Hematopoietic multipotent progenitor cell treated with erythropoietin and hydrocortisone succinate and interleukin-3 and kit ligand, for 6 days (in vitro differentiated cells): ENCODE data around the gene HOXB4.

Source experiments
- DNase-seq: peaks from one replicate; pipeline ENCODE4 v3.0.0-alpha.2; 2015

The HOXB4 gene

DNA sequence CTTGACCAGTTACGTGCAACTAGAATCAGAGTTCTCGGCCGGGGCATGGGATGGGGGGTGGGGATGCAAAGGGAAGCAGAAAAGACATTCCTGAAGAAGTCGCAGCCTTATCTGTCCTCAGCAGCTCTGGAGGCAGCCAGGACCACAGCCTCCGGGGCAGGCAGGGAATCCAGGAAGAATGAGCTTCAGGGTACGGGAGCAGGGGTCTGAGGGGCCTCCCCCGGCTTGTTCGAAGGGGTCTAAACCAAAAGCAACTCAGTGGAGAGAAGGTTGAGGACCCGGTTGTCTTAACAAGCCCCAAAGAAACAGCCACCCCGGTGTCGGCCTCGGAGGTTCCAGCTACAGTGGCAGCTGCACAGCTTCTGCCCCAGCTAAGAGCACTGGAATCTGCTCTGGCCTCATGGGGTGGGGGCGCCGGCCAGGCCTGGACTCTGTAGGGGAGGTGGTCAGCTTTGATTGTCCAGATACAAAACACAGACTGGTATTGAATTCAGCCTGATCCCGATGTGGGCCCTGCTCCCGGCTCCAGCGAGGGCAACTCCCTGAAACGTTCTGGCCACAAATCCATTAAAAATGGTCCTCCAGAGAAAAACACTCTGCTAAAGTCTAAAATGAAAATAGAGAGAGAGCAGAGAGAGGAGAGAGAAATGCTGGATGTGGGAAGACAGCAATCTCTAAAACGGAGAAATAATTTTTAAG, 7.7 kb downstream of the HOXB4 start:
- DNase-seq, result no peak

DNA sequence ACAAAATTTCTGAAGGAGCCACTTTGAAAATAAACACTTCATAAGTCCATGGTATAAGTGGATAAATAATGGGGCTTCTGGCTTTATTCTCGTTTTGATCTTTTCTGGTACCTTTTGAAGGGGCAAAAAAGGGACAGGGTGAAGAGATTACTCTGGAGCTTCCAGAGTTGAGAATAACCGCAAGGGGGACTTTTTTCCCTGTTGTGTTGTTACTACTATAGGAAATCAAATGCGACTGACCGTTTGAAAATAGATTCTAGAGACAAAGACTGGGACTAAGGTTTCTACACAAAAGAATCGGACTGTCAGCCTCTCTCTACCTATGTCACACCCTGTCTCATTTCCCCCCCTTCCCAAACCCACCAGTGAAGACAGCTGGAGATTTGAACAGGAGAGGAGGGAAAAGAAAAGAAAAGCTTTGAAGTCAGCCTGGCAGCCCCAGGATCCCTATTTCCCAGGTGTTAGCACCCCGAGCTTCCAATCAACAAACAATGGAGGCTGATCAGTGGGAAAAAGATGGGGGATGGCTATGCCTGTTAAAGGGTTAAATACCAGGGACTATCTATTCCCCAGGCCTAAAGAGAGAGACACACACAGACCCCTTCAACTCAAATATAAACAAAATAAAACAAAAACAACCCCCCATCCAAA, 8.4 kb downstream of the HOXB4 start:
- DNase-seq, result no peak

DNA sequence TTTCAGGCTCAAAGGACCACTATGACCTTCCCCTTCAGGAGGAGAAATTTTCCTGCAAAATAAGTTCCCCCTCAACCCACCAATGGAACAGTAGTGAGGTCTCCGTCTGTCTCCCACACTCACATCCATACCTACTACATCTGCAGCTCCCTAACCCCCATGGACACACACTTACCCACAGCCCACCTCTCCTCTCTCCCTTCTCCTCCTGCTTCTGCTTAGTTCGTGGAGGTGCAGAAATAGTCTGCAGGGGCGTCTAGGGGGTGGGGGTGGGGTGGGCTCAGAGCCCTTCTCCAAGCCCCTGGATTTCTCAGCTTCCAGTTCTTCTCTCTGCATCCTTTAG, 8.9 kb downstream of the HOXB4 start:
- DNase-seq, result no peak

DNA sequence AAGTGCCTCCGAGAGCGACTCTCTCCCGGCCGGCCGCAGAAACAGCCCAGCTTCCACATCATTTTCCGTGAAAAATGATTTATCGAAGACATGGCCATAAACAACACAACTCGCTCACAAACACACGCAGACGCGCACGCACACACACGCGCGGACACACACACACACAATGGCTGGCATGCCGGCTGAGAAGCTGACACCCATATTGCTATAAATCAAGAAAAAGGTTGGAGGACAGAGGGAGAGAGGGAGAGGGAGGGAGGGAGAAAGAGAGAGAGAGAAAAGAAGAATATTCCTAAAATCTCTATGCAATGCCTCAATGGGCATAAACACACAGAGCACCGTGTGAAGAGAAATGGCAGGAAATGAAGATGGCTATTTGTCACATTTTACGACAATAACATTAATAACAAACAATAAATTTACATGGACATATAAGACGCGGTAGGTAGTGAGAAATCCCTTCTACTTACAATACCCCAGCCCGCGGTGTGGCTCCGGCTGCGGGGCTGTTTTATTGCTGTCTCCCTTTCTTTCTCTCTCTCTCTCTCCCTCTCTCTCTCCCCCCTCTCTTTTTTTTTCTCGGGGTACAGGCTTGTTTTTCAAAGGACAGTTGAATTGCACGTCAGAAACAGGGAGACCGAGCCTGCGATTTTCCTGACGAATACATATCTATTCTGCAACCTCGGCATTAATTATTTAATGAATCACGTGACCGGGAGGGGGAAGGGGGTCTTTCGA, 9.5 kb downstream of the HOXB4 start:
- no peak for DNase-seq

DNA sequence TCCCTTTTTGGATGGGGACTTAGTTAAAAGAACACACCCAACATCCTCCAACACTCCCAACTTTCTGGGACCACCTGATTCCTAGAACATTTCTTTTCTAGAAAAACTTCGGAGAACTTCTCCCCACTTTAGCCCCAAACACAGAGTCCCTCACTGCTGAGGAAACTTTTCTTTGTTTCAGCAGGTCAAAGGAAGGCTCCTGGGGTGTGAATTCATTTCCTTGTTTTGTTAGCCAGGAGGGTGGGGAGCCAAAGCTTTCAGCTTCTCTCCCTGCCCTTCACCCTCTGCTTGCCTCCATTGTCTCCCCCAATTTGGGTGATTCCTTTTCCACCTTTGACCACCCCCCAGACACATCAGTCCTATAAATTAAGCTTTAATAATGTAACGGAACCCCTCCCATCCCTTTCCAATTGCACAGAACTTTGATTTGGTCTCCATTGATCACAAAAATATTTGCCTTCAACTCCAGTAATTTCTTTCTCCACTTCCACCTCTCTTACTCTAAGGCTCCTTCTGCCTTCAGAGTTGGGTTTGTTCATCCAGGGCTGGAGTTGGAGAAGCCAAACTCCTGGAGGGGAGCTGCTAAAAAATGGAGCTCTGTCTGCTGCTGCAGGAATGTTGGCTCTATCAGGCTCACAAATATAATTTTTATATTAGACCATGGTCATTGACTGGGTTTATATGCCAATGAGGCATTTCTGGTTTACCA, 10.3 kb downstream of the HOXB4 start:
- no peak for DNase-seq

DNA sequence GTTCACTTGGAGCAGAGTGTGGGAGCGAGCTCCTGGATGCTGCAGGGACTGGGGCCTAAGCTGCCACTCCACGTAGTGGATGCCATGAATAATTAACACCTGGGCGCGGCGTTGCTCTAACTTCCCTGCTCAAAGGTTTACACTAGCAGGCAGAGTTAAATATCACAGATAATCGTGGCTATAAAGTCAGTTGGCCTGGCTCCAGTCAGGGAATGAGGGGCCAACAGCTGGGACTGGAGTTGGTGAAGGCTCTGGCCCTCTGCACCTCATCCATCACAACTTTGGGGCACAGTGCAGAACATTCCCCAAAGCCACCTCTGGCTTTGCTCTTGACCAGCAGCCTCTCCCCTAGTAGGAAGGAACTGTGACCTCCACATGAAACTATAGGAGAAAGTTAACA, 10.9 kb downstream of the HOXB4 start:
- DNase-seq, result no peak

DNA sequence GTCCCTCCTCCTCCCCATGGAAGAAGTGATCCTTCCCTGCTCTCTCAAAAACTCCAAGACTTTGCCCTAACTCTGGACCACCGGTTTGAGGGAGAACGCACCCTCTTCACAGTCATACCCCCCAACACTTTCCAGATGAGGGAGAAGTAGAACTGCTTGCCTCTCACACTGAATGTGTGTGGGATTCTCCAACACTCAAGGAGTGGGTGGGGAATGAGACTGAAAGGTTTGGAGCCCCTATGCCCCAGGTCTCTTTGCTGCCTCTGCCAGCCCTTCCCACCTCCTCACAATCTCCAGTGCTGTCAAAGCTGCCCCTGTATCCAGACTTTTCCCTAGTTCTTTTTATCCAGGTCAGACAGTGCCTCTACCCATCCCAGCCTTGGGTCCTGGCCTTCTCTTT, 11.4 kb downstream of the HOXB4 start:
- no peak for DNase-seq

DNA sequence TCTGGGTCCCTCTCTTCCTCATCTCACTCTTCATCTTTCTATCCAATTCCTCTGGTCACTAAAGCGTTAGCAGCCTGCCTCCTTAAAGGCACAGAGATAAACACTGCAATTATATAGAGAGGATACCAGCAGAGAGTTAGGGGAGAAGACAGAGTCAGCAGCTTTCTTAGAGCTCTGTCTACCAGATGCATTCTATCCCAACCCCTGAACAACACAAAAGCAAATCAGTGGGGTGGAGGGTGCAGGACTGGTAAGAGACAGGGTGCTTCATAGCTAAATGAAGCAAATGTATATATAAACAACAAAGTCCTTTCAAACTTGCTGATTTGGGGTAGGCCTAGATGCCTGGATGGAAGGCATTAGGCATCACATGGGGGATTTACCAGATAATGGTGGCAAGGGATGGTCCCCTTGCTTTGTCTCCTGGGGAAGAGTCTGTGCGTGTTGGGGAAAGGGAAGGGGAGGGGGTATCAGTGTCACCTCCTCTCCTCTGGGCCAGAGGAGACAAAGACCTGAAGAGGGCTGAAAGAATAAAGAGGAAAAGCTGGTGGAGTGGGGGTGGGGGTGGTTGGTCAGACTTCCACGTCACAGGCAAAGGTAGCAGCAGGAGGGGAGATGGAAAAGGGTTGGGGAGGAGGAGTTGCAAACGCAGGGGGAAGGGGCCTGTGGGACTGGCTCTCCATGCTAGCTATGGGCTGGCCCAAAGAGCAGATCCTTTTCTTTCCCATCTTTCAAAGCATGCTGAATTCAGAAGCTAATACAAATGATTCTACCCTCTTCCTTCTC, 12.0 kb downstream of the HOXB4 start:
- DNase-seq, result no peak

DNA sequence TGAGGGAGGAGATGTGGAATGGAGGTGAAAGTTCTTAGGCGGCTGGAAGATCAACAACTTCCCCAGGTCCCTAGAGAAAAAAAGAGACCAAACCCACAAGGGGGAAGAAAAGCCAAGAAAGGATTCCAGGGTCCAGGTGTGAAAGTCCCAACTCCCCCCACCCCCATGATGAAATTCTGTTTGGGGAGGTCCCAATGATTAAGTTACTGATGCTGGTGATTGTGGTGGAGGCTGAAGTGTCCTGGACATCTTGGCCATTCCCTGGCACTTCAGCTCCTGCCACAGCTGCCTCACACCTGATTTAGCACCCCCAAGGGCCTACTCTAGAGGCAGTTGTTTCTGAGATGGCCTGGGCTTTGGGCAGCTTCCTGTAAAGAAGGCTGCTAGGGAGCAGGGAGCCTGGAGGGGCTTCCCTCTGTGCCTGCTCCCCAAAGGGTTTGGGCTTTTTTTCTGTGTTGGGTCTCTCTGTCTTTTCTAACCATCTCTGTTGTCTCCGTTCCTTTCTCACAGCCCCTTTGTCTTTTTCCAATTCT, 13.1 kb downstream of the HOXB4 start:
- DNase-seq, result no peak

DNA sequence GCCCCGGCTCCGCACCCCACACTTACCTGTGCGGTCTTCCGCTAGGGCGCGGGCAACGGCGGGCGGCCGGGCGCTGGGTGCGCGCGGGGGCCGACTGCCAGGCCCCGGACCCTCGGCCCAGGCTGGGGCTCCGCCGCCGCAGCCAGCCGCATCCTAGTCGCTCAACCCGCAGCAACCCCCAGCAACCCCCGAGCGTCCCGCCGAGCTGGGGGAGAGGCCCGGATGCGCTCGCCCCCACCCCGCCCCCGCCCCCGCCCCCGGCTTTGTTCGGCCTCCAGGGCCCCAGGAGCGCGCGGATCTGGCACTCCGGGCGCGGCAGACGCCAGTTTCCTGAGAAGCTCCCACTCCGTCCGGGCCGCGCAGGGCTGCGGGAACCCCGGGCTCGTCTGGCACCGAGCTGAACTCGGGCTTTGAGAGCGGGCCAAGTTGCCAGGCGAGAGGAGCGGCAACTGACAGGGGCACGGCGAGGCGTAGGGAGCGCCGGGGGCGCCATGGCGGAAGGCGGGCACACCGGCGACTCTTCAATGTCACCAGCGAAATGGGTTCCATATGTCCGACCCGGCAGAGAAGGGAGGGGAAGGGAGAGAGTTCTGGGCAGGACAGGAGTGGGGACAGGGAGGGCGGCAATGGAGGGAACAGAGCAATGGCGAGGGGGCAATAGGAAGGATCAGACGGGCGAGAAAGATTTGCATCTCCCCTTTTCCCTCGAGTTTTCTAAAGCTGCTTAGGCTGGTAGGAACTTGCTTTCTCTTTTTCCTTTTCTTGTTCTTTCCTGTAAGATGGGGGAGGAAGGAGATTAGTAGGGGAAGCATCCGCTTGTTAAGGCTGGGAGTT, 13.7 kb downstream of the HOXB4 start:
- DNase-seq, result no peak

DNA sequence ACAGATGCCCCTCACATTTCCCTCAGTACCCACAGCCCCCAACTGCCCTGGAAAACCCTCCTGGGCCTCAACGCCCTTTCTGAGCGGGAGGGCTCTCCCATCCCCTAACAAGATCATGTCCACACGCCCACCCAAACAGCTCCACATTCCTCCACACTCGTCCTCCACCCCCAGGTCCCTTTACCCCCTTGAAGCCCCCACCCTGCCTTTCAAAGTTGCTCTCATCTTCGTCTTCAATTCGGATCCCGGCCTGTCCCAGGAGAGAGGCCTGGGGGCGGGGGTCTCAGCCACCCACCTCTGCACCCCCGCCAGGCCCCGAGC, 14.3 kb downstream of the HOXB4 start:
- DNase-seq, result no peak

DNA sequence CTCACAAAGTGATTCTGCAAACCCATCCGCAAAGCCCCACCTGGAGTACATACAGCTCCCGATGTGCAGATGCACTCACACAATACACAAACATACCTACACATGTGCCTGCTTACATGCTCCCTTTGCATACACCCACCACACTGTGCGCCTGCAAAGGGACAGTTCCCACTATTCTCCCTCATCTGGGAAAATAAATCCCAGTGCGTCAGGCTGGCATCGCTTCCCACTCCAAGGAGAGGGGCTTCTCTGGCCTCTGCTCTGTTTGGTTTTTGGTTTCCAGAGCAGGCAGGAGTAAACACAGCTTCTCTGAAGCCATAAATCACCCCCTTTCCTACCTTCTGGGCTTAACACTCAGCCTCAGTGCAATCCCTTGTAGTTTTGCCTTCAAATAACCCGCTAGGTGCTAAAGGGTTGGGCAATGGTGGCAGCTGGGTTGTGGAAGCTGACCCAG, 14.7 kb downstream of the HOXB4 start:
- no peak for DNase-seq

DNA sequence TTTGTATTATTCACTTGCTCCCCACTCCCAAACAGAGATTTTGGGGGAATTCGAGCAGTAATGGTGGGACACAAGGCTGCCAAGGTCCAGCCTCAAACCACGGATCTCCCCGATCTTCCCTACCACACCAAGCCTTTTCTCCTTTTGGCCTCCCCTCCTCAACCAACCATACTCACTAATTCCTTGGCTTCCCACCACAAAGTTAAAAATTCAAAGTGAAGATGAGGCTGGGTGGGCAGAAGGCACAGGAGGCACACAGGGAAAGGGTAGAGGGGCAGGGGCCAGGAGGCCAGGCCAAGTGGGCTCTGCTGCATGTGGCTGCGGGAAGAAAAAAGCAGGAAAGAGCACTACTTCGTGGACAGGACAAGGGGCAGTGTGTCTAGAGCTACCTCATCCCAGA, 15.2 kb downstream of the HOXB4 start:
- DNase-seq, result no peak

DNA sequence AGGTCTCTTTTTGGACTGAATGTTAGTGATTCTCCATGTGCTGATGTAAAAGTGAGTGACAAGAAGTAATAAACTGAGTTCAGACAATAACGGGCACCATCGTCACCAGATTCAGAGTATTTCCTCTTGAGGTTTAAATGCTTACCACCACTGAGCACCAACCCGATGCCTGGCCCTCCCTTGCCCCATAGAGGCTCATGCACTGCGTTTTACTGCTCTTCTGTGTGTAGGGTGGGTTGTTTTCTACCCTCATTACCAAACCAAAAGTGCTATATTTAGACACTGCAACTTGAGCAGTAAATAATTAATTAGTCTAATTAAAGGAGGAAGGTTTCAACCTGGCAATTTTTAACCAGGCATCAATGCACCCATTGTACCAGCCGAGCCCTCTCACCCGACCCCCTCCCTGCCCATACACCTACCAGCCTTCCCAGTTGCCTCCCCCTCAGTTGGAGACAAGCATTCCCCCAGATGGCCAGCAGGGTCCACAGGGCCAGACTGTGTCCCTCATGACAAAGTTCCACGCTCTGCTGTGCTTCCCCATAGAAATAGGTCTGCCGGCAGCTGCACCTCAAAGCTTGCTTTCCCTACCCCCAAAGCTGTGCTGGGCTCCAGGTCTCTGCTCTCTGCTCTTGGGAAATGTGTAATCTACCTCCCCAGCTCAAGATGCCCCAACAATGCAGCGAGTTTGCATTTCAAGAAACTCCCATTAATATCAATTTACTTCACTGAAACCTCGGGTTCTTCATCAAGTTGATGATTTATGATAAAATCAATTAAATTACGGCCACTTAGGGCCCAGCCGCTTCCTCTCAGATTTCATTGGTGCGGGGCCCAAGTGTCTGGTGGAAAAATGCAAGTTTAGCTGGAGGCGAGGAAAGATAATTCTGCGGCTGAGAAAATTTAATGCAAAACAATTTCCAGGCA, 16.0 kb downstream of the HOXB4 start:
- DNase-seq, result no peak

DNA sequence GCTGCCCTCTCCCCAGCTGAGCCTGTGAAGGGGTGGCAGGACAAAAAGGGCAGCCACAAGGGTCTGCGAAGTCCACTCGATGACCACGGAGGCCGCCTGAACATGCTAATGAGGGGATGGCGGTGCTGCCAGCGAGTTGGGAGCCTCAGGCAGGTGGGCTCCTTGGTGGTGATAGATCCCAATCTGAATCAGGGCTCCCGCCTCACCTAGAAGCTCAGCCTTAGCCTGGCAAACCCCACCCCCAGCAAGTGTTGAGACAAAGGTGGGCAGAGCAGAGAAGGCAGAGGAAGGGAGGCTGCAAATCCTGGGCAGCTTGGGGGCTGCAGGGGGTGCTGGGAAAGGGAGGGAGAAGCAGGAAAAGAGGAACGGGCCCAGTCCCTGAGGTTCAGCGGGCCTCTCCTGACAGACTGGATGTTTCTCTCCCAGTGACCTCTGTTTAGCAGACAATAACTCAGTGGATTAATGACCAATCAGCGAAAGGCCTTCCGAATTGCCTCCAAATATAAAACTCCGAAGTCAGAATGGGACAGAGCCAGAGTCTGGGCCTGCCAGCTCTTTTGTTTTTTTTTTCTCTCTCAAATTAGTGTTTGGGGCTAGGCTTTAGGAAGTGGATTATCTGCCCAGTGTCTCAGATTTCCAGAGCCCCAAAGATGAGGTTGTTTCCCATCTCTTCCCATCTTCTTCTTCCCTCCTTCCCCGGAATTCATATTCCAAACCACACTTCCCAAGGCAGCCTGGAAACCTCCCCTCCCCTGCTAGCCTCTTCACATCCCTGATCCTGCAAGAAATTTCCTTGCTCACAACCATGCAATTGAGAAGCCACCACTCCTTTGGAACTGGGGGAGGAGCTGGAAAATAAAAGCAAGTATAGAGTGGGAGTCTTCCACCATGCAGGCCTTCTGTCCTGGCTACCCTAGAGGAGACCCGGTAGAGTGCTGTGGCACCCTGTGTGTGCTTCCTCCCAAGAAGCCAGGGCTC, 18.0 kb downstream of the HOXB4 start:
- DNase-seq, result no peak

DNA sequence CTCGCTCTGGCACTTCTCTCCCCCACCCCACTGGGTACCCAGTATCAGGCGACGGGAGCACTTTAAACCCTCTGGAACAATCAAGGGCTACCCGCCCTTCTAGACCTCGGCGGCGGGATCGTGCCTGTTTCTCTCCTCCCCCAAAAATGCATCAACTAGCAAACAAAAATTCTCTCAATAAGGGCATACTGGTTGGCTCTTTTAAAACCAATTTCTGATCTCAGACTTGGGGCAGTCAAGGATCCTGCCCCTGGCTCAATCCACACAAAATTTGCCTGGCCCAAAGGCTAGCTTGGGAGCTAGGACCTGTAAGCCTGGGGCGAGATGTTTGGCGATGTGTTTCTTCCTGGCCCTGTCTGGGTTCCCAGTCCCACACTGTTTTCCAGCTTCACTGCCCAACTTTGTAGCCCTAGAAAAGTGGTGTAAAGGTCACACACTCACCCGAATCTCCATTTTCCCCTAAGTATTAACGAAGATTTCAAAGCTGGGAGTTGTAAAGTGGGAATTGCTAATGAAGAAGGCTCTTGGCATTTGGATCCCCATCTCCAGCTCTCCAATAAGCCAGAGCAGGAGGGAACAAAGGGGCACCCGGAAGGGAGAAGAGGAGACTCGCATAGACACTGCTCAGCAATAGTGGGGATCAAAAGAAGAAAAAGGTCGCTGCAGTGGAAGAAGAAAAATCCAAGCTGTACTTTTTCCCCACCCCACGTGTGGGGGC, 18.9 kb downstream of the HOXB4 start:
- DNase-seq, result no peak

DNA sequence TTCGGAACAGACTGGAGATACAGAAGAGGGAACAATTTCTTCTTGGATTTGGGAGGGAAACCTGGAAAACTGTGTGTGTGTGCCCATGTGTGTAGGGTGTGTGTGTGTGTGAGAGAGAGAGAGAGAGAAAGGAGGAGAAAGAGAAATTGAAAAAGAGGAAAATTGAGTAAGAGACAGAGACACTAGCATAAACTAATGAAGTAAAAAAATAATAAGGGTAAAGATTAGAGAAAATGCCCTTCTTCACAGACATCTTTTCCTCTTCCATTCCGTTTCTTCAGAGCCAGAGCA, 19.4 kb downstream of the HOXB4 start:
- no peak for DNase-seq

DNA sequence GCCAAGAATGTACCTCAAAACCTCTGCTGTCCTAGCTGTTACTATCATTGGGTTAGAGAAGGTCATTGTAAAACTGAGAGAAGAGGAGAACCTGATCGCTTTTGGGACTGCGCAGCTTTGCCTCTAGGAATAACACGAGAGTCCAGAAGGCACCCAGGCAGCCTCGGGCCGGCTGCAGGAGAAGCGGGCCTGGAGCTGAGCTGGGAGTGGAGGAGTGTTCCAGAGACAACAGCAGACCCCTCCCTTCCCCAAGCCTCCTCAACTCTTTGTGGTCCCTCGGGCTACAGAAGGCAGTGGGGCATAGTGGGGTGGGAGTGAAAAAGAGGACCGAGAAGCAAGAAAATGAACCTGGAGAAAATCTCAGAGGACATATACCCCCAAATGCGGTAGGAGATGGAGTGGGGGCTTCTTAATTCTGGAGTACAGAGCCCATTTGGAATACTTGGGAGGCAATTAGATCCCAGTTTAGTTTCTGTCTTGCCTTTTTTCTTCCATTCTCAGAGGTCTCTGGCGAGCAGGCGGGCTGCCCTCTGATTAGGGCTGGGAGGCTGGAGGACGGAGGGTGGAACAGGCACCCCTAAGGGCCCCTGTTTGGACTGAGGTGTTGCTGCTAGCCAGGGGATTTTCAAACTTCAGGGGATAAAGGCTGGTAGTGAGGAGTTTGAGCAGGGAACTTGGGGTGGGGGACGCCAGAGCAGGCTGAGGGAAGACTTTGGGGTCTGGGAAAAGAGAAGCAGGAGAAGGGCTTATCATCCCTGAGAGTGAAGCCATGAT, 19.9 kb downstream of the HOXB4 start:
- DNase-seq, result no peak
